D721Med (cell line): ENCODE data around the gene MYRIP.

Experiments
- DNase-seq: peaks from one replicate; pipeline ENCODE4 v3.0.0; 2011; ENCODE audit warnings: low spot score; ENCODE audit not compliant: insufficient read length
- FAIRE-seq: peaks from 2 replicates; lab custom pipeline; 2011; peaks lifted over from hg19 to GRCh38; lab: Jason Lieb, UNC
- TF ChIP-seq, protein P1 (sequence below): IDR thresholded peaks from 2 replicates; pipeline ENCODE4 v1.5.1; 2012; ENCODE audit warnings: mild to moderate bottlenecking, control low read depth; ENCODE audit not compliant: insufficient read depth; ENCODE audit errors: missing control alignments

Gene MYRIP

DNA sequence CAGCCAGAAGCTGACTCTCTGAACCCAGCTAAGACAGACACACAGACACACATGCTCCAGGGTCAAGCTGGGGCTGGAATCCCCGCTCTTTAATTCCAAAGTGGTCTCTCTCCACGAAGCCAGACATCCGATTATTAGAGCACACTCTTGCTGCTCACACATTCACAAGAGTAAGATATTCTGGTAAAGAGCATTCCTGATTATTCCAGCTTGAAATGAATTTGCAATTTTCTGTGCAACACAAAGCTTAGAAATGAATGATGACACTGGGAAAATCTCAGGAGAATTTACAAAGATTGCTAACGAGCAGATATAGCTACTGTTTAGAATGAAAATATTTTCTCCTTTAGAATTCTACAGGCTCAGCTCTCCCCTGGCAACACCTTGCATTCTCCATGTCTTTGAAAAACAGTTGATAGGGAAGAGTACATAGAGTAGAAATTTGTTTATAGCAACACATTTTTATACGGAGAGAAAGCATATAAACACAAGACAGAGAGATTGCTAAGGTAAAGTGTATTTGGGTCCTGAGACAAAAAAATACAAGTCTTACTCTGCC, 419.5 kb downstream of the MYRIP start:
- TF ChIP-seq, protein P1, sequence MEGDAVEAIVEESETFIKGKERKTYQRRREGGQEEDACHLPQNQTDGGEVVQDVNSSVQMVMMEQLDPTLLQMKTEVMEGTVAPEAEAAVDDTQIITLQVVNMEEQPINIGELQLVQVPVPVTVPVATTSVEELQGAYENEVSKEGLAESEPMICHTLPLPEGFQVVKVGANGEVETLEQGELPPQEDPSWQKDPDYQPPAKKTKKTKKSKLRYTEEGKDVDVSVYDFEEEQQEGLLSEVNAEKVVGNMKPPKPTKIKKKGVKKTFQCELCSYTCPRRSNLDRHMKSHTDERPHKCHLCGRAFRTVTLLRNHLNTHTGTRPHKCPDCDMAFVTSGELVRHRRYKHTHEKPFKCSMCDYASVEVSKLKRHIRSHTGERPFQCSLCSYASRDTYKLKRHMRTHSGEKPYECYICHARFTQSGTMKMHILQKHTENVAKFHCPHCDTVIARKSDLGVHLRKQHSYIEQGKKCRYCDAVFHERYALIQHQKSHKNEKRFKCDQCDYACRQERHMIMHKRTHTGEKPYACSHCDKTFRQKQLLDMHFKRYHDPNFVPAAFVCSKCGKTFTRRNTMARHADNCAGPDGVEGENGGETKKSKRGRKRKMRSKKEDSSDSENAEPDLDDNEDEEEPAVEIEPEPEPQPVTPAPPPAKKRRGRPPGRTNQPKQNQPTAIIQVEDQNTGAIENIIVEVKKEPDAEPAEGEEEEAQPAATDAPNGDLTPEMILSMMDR = no peak
- DNase-seq = no peak
- FAIRE-seq = no peak

DNA sequence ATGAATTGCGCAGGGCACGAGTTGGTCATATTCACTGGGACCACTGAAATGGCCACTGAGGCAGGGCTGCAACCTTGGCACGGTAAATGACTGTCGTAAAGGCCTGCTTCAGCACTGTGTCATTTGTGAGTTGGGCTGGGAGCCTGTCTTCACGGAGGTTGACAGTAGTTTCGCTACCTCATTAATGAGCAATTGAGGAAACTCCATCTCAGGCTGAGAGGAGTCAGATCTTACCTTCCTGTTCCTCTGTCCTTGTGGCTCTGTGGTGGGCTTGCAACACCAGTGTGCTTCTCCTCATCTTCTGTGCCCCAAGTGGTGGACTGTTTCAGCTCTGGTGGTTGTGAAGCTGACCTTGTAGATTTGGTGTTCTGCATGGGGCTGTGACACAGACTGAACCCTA, 420.0 kb downstream of the MYRIP start:
- TF ChIP-seq, protein P1 = no peak
- FAIRE-seq (no peak), DNase-seq (no peak)

DNA sequence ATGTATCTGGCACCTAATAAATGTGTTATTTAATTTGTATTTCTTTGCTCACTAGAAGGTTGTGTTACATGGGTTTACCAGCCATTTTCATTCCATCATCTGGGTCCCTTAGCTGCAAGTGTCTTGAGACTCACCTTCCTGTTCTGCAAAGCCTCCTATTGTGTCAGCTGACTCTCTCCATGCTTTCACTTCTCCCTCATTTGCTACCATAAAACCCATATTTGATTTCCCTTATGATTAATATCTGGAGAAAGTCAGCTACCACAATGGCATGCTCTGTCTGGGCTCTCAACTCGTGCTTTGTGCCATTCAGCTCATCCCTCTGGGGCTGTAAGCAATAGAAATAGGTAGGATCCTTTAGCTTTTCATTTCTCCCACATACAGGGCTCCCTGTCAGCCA, 420.6 kb downstream of the MYRIP start:
- no peak for FAIRE-seq
- TF ChIP-seq, protein P1 = no peak
- DNase-seq = no peak

DNA sequence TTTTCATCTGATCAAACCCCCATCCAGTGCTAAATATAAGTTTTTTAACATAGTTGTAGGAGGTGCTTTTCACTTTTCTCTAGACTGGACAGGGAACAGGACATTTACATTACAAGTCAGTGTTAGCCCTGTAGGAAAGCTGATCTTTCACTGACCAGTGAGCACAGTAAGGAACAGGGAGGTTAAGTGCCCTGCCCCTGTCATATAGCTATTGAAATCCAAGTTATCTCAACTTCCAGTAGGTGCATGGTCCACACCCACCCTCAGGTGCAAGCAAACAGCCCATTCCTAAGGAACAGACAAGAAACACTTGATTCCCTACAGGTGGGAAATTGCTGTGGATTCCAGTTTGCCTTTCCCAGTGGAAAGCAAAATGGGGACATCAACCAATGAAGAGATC, 421.0 kb downstream of the MYRIP start:
- TF ChIP-seq, protein P1 = no peak
- FAIRE-seq (no peak), DNase-seq (no peak)

DNA sequence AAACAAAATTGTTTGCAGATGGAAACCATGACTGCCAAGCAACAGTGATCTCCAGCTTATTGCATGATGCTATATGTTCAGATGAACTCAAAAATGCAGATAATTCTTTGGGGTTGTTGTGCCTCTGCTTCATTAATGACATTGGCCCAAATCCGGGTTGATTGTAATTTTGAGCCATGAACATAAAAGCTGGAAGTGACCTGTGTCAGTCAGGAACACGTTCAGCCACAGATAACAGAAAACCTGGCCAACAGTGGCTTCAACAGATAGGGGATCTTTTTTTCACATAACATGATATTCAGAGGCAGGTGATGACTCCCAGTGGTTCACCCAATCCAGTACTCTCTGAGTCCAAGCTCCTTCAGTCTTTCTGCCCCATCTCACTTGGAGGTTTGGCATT, 423.2 kb downstream of the MYRIP start:
- FAIRE-seq (no peak), DNase-seq (no peak)
- TF ChIP-seq, protein P1 = no peak

DNA sequence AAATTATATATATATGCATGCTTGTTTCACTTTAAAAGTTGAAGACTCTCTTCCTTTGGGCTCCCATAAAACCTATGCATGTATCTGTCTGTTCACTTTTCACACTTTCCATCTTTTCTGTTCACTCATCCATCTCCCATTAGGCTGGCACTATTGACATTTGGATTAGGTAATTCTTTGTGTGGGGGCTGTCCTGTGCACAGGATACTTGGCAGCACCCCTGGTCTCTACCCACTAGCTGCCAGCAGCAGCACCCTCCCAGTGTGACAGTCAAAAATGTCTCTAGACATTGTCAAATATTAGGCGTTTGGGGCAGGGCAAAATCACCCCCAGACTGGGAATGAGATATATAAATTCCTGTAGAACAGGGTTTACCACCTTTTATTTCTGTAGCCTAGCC, 427.8 kb downstream of the MYRIP start:
- DNase-seq = no peak
- TF ChIP-seq, protein P1 = no peak
- no peak for FAIRE-seq

DNA sequence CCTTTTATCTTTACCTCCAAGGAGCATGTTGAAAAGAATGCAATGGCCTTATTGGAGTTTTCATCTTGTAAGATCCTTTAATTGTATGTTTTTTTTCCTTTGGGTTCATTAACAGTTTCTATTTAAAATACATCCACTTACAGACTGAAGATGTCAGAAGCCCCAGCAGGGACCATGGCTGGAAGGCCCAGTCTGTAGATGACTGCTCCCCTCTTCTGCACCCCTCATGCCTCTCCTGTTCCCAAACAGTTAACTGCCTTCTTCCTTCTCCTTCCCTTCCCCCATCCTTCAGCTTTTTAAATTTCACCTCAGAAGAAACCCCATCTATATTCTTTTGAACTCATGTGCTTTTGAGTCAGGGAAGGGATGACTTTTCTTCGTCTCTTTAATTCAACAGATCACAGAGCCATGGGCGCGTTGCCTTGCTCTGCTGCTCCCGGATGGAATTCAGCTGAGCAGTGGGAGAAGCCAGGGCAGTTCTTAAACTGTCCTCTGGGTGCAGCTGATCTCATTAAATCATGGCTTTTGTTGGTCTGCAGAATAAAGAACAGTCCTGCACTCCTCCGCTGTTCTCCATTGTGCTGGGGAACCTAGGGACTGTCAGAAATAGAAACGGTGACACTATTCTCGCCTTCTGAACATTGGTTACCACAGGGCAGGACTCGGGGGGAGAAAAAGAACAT, 428.6 kb downstream of the MYRIP start:
- TF ChIP-seq, protein P1 = no peak
- no peak for FAIRE-seq
- no peak for DNase-seq
